SK-N-SH treated with all-trans-retinoic acid at 6 μM for 48 hours (cell line): ENCODE measurements around the gene PLCB1.
"Not testable (repeated sequence)": the region's sequence is repeated elsewhere in the genome, so short reads cannot be mapped to it uniquely, and the experiment has no call there.

Experiments
- ATAC-seq: fragments of 200-7000 bp; cut with Tn5 transposase; 3 replicates; pipeline ENCODE4 v1.9.1; 2020; ENCODE audit warnings: mild to moderate bottlenecking, moderate library complexity
- ARNTL ChIP-seq: fragments of 450-650 bp; formaldehyde crosslinking; IDR thresholded peaks from 2 replicates; pipeline ENCODE4 v1.5.0; 2020; ENCODE audit warnings: low read depth, mild to moderate bottlenecking, moderate library complexity, borderline replicate concordance
- BACH2 ChIP-seq: fragments of 250-450 bp; sonication (Bioruptor Pico); IDR thresholded peaks from 2 replicates; pipeline ENCODE4 v1.9.0; 2021; ENCODE audit warnings: mild to moderate bottlenecking, borderline replicate concordance
- CSDC2 ChIP-seq: fragments of 250-450 bp; sonication (Bioruptor Pico); IDR thresholded peaks from 2 replicates; pipeline ENCODE4 v1.5.0; 2020; ENCODE audit warnings: mild to moderate bottlenecking, moderate library complexity
- ESRRG ChIP-seq: fragments of 250-450 bp; sonication (Bioruptor Pico); IDR thresholded peaks from 2 replicates; pipeline ENCODE4 v1.6.1; 2021; ENCODE audit warnings: mild to moderate bottlenecking
- GLIS3 ChIP-seq: fragments of 250-450 bp; sonication (Bioruptor Pico); IDR thresholded peaks from 2 replicates; pipeline ENCODE4 v1.5.0; 2020; ENCODE audit warnings: mild to moderate bottlenecking, moderate library complexity
- ISL1 ChIP-seq: fragments of 250-450 bp; sonication (Bioruptor Pico); IDR thresholded peaks from 2 replicates; pipeline ENCODE4 v2.1.2; 2022; ENCODE audit warnings: mild to moderate bottlenecking, moderate library complexity
- OSR1 ChIP-seq: fragments of 250-450 bp; sonication (Bioruptor Pico); IDR thresholded peaks from 2 replicates; pipeline ENCODE4 v1.8.0; 2022; ENCODE audit warnings: moderate library complexity, mild to moderate bottlenecking, inconsistent platforms
- PPARA ChIP-seq: fragments of 250-450 bp; sonication (Bioruptor Pico); IDR thresholded peaks from 2 replicates; pipeline ENCODE4 v1.5.0; 2020; ENCODE audit warnings: mild to moderate bottlenecking, borderline replicate concordance
- RARB ChIP-seq: fragments of 250-450 bp; sonication (Bioruptor Pico); IDR thresholded peaks from 2 replicates; pipeline ENCODE4 v1.8.0; 2021; ENCODE audit warnings: mild to moderate bottlenecking, moderate library complexity
- TCF4 ChIP-seq: fragments of 250-450 bp; sonication (Bioruptor Pico); IDR thresholded peaks from 2 replicates; pipeline ENCODE4 v1.8.0; 2021; ENCODE audit warnings: mild to moderate bottlenecking, moderate library complexity, borderline replicate concordance
- TOX ChIP-seq: fragments of 250-450 bp; sonication (Bioruptor Pico); IDR thresholded peaks from 2 replicates; pipeline ENCODE4 v1.8.0; 2021; ENCODE audit warnings: mild to moderate bottlenecking, moderate library complexity, borderline replicate concordance
- ZC3H10 ChIP-seq: fragments of 250-450 bp; sonication (Bioruptor Pico); IDR thresholded peaks from 2 replicates; pipeline ENCODE4 v1.5.1; 2021; ENCODE audit warnings: mild to moderate bottlenecking, moderate library complexity
- ZFP3 ChIP-seq: fragments of 250-450 bp; sonication (Bioruptor Pico); IDR thresholded peaks from 2 replicates; pipeline ENCODE4 v1.5.0; 2020; ENCODE audit warnings: mild to moderate bottlenecking, moderate library complexity
- ZFP30 ChIP-seq: fragments of 450-650 bp; formaldehyde crosslinking; IDR thresholded peaks from 2 replicates; pipeline ENCODE4 v1.5.0; 2022; ENCODE audit warnings: mild to moderate bottlenecking, moderate library complexity
- ZNF565 ChIP-seq: fragments of 450-650 bp; formaldehyde crosslinking; conservative IDR thresholded peaks from 2 replicates; pipeline ENCODE4 v1.5.0; 2020; ENCODE audit warnings: low read depth, mild to moderate bottlenecking, moderate library complexity
- ZNF70 ChIP-seq: fragments of 450-650 bp; formaldehyde crosslinking; IDR thresholded peaks from 2 replicates; pipeline ENCODE4 v1.5.0; 2020; ENCODE audit warnings: mild to moderate bottlenecking, moderate library complexity
- ZNF8 ChIP-seq: fragments of 450-650 bp; formaldehyde crosslinking; IDR thresholded peaks from 2 replicates; pipeline ENCODE4 v1.5.0; 2020; ENCODE audit warnings: mild to moderate bottlenecking, moderate library complexity
- TF ChIP-seq, protein P1 (sequence below): fragments of 250-450 bp; sonication (Bioruptor Pico); IDR thresholded peaks from 2 replicates; pipeline ENCODE4 v1.5.0; 2020; ENCODE audit warnings: mild to moderate bottlenecking, moderate library complexity
- TF ChIP-seq, protein P2 (sequence below): fragments of 250-450 bp; sonication (Bioruptor Pico); IDR thresholded peaks from 2 replicates; pipeline ENCODE4 v1.8.0; 2020; ENCODE audit warnings: mild to moderate bottlenecking, moderate library complexity, borderline replicate concordance
- TF ChIP-seq, protein P3 (sequence below): fragments of 250-450 bp; sonication (Bioruptor Pico); IDR thresholded peaks from 2 replicates; pipeline ENCODE4 v1.5.1; 2020; ENCODE audit warnings: low read depth, mild to moderate bottlenecking, moderate library complexity
- TF ChIP-seq, protein P4 (sequence below): fragments of 250-450 bp; sonication (Bioruptor Pico); IDR thresholded peaks from 2 replicates; pipeline ENCODE4 v1.8.0; 2021; ENCODE audit warnings: low read depth, mild to moderate bottlenecking, moderate library complexity, borderline replicate concordance

Gene PLCB1

DNA sequence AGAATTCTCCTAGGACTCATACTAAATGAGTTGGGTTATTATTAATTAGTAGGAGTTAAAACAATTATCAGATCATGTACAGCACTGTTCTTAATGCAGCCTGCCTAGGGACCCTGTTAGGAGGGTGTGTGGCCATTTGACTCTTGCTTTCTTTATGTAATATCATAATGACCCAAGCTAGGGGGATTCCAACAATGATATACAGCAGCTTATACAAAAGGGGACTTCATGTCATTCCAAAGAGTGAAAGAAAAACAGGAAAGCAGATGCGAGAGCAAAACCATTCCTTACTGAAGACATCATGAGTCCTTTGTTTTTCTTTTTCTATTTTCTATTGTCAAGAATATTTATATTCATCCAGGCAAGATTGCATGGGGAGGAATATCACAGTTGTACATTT is 455.2 kb downstream of the PLCB1 start:
- no peak for ATAC-seq
- TF ChIP-seq, protein P1, sequence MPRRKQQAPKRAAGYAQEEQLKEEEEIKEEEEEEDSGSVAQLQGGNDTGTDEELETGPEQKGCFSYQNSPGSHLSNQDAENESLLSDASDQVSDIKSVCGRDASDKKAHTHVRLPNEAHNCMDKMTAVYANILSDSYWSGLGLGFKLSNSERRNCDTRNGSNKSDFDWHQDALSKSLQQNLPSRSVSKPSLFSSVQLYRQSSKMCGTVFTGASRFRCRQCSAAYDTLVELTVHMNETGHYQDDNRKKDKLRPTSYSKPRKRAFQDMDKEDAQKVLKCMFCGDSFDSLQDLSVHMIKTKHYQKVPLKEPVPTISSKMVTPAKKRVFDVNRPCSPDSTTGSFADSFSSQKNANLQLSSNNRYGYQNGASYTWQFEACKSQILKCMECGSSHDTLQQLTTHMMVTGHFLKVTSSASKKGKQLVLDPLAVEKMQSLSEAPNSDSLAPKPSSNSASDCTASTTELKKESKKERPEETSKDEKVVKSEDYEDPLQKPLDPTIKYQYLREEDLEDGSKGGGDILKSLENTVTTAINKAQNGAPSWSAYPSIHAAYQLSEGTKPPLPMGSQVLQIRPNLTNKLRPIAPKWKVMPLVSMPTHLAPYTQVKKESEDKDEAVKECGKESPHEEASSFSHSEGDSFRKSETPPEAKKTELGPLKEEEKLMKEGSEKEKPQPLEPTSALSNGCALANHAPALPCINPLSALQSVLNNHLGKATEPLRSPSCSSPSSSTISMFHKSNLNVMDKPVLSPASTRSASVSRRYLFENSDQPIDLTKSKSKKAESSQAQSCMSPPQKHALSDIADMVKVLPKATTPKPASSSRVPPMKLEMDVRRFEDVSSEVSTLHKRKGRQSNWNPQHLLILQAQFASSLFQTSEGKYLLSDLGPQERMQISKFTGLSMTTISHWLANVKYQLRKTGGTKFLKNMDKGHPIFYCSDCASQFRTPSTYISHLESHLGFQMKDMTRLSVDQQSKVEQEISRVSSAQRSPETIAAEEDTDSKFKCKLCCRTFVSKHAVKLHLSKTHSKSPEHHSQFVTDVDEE (CRISPR knock-in tag): no peak
- TF ChIP-seq, protein P2, sequence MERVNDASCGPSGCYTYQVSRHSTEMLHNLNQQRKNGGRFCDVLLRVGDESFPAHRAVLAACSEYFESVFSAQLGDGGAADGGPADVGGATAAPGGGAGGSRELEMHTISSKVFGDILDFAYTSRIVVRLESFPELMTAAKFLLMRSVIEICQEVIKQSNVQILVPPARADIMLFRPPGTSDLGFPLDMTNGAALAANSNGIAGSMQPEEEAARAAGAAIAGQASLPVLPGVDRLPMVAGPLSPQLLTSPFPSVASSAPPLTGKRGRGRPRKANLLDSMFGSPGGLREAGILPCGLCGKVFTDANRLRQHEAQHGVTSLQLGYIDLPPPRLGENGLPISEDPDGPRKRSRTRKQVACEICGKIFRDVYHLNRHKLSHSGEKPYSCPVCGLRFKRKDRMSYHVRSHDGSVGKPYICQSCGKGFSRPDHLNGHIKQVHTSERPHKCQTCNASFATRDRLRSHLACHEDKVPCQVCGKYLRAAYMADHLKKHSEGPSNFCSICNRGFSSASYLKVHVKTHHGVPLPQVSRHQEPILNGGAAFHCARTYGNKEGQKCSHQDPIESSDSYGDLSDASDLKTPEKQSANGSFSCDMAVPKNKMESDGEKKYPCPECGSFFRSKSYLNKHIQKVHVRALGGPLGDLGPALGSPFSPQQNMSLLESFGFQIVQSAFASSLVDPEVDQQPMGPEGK (CRISPR knock-in tag): no peak
- TF ChIP-seq TOX (CRISPR knock-in tag) (no peak), TCF4 (CRISPR knock-in tag) (no peak), ZFP3 (CRISPR knock-in tag) (no peak), ZNF70 (no peak), BACH2 (CRISPR knock-in tag) (no peak), ISL1 (CRISPR knock-in tag) (no peak), ZFP30 (CRISPR knock-in tag) (no peak), RARB (CRISPR knock-in tag) (no peak), GLIS3 (no peak), ARNTL (no peak), ZC3H10 (CRISPR knock-in tag) (no peak), ZNF565 (CRISPR knock-in tag) (no peak), ZNF8 (CRISPR knock-in tag) (no peak)
- TF ChIP-seq, protein P3, sequence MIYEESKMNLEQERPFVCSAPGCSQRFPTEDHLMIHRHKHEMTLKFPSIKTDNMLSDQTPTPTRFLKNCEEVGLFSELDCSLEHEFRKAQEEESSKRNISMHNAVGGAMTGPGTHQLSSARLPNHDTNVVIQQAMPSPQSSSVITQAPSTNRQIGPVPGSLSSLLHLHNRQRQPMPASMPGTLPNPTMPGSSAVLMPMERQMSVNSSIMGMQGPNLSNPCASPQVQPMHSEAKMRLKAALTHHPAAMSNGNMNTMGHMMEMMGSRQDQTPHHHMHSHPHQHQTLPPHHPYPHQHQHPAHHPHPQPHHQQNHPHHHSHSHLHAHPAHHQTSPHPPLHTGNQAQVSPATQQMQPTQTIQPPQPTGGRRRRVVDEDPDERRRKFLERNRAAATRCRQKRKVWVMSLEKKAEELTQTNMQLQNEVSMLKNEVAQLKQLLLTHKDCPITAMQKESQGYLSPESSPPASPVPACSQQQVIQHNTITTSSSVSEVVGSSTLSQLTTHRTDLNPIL (CRISPR knock-in tag): no peak
- TF ChIP-seq, protein P4, sequence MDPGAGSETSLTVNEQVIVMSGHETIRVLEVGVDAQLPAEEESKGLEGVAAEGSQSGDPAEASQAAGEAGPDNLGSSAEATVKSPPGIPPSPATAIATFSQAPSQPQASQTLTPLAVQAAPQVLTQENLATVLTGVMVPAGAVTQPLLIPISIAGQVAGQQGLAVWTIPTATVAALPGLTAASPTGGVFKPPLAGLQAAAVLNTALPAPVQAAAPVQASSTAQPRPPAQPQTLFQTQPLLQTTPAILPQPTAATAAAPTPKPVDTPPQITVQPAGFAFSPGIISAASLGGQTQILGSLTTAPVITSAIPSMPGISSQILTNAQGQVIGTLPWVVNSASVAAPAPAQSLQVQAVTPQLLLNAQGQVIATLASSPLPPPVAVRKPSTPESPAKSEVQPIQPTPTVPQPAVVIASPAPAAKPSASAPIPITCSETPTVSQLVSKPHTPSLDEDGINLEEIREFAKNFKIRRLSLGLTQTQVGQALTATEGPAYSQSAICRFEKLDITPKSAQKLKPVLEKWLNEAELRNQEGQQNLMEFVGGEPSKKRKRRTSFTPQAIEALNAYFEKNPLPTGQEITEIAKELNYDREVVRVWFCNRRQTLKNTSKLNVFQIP (CRISPR knock-in tag): no peak

DNA sequence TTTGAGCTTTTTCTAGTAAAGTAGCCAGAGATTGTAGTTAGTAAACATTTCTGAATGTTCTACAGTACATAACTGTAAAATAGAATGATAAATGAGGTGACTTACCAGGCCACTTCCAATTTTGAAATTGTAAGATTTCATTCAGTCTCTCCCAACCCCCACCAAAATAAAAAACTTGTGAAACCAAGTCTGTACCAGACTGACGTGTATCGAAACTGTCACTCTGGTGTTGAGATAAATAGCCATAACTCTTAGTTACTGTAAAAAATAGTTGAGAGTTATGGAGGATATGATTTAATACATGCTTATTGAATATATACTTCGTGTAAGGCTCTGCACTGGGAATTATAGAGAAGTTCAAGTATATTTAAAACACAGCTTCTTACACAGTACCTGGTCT is 455.7 kb downstream of the PLCB1 start:
- no peak for ATAC-seq

DNA sequence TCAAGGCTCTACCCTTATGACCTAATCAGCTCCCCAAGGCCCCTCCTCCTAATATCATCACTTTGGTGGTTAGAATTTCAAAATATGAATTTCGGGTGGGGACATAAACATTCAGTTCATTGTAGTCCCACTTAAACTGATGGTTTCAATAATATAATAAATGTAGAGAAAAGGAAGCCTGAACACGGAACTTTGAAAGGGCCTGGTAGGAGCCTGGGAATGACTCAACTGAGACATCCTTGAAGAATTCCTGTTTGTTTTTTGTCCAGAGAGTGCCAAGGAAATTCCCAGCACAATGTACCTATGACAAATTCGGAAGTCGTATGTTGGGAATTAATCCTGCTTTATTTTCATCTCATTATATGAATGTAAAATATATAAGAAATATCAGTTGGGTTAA is 457.9 kb downstream of the PLCB1 start:
- peak; percentile 42; the same call in 2 of the 3 replicates for ATAC-seq
- TF ChIP-seq CSDC2 (CRISPR knock-in tag) (no peak), ZFP30 (CRISPR knock-in tag) (no peak), ZNF70 (no peak), ARNTL (no peak), GLIS3 (no peak), RARB (CRISPR knock-in tag) (no peak), ZC3H10 (CRISPR knock-in tag) (no peak), PPARA (no peak), ESRRG (no peak), ZFP3 (CRISPR knock-in tag) (no peak), TOX (CRISPR knock-in tag) (no peak), ZNF8 (CRISPR knock-in tag) (no peak), TCF4 (CRISPR knock-in tag) (no peak), OSR1 (CRISPR knock-in tag) (no peak)
- TF ChIP-seq, protein P4 (CRISPR knock-in tag): no peak
- TF ChIP-seq, protein P2 (CRISPR knock-in tag): no peak

More for the DNA sequence above, 455.7 kb downstream of the PLCB1 start:
- TF ChIP-seq, protein P1 (CRISPR knock-in tag): no peak
- TF ChIP-seq CSDC2 (CRISPR knock-in tag): no peak
- TF ChIP-seq TCF4 (CRISPR knock-in tag): no peak
- TF ChIP-seq ZNF70: no peak
- no peak for TF ChIP-seq GLIS3

DNA sequence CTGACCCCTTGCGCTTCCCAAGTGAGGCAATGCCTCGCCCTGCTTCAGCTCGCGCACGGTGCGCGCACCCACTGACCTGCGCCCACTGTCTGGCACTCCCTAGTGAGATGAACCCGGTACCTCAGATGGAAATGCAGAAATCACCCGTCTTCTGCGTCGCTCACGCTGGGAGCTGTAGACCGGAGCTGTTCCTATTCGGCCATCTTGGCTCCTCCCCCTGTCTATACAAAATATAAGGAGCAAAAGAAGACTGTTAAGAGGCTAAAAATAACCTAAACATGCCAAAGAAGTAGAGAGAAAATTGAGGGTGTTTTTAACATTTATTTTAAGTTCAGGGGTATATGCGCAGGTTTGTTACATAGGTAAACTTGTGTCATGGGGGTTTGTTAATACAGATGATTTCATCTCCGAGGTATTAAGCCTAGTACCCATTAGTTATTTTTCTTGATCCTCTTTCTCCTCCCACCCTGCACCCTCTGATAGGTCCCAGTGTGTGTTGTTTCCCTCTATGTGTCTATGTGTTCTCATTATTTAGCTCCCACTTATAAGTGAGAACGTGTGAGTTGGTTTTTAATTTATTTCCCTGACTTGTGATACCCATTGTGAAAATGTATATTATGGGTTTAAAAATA is 469.0 kb downstream of the PLCB1 start:
- ATAC-seq: not testable (repeated sequence)
